GM23338 (cell line): ENCODE results near the gene TNFAIP6. TPM values are rescaled to one million over a fixed set of nuclear protein-coding genes. Genes with fewer than 3 reads are reported as not detected.
A peak's percentile ranks its signal among the peaks of the same experiment; 100 is the strongest.

Source experiments
- ATAC-seq: fragments of 200-7000 bp; cut with Tn5 transposase; 3 replicates; pipeline ENCODE4 v1.9.1; 2020
- DNase-seq: peaks from one replicate; pipeline ENCODE4 v3.0.0-alpha.2; 2015; ENCODE audit warnings: low spot score
- H2AFZ ChIP-seq: fragments of 200-600 bp; sonication (generic); 2 replicates; pipeline ENCODE4 v1.8.0; 2016; ENCODE audit warnings: antibody characterized with exemption, mild to moderate bottlenecking, moderate library complexity
- H3F3A ChIP-seq: fragments of 200-600 bp; sonication (generic); replicated peaks from 2 replicates; pipeline ENCODE4 v1.8.0; 2017; ENCODE audit warnings: antibody characterized with exemption, mixed run types, low read depth
- H3K27ac ChIP-seq: fragments of 200-600 bp; sonication (generic); 2 replicates; pipeline ENCODE4 v1.6.1; 2016; ENCODE audit warnings: low read depth
- H3K27me3 ChIP-seq: fragments of 200-600 bp; sonication (generic); 2 replicates; pipeline ENCODE4 v1.8.0; 2016; ENCODE audit warnings: mild to moderate bottlenecking, mixed run types, moderate library complexity; ENCODE audit not compliant: insufficient read depth
- H3K36me3 ChIP-seq: fragments of 200-600 bp; sonication (generic); 2 replicates; pipeline ENCODE4 v1.8.0; 2016; ENCODE audit warnings: mild to moderate bottlenecking; ENCODE audit not compliant: insufficient read depth
- H3K4me1 ChIP-seq: fragments of 200-600 bp; sonication (generic); 2 replicates; pipeline ENCODE4 v1.8.0; 2016; ENCODE audit warnings: mild to moderate bottlenecking, moderate library complexity; ENCODE audit not compliant: insufficient read depth
- H3K4me2 ChIP-seq: fragments of 200-600 bp; sonication (generic); 2 replicates; pipeline ENCODE4 v1.7.1; 2017; ENCODE audit warnings: mixed run types
- H3K4me3 ChIP-seq: fragments of 200-600 bp; sonication (generic); 2 replicates; pipeline ENCODE4 v1.6.1; 2016; ENCODE audit warnings: mixed run types
- H3K79me2 ChIP-seq: fragments of 200-600 bp; sonication (generic); replicated peaks from 2 replicates; pipeline ENCODE4 v1.8.0; 2017; ENCODE audit warnings: mild to moderate bottlenecking; ENCODE audit not compliant: insufficient read depth
- H3K9me2 ChIP-seq: fragments of 200-600 bp; sonication (generic); 2 replicates; pipeline ENCODE4 v1.8.0; 2017; ENCODE audit not compliant: insufficient read depth
- H4K20me1 ChIP-seq: fragments of 200-600 bp; sonication (generic); replicated peaks from 2 replicates; pipeline ENCODE4 v1.8.0; 2017; ENCODE audit warnings: mild to moderate bottlenecking; ENCODE audit not compliant: insufficient read depth
- H3K27ac Mint-ChIP-seq: 2 replicates; pipeline ENCODE4 v1.8.0; 2020; ENCODE audit warnings: inconsistent platforms, mild to moderate bottlenecking, moderate library complexity, mixed read lengths
- H3K27me3 Mint-ChIP-seq: 3 replicates; pipeline ENCODE4 v1.8.0; 2022; ENCODE audit warnings: low read depth, mild to moderate bottlenecking, moderate library complexity, mixed read lengths, inconsistent platforms; ENCODE audit not compliant: insufficient read depth, poor library complexity
- H3K36me3 Mint-ChIP-seq: 3 replicates; pipeline ENCODE4 v1.8.0; 2021; ENCODE audit warnings: low read depth, mild to moderate bottlenecking, inconsistent platforms, moderate library complexity, mixed read lengths
- H3K4me1 Mint-ChIP-seq: 3 replicates; pipeline ENCODE4 v1.8.0; 2020; ENCODE audit warnings: mild to moderate bottlenecking, inconsistent platforms, mixed read lengths
- H3K4me3 Mint-ChIP-seq: 3 replicates; pipeline ENCODE4 v1.8.0; 2021; ENCODE audit warnings: moderate library complexity, mild to moderate bottlenecking, inconsistent platforms, mixed read lengths
- H3K9me3 Mint-ChIP-seq: 3 replicates; pipeline ENCODE4 v1.8.0; 2020; ENCODE audit warnings: moderate library complexity, mild to moderate bottlenecking, inconsistent platforms, mixed read lengths
- CREB1 ChIP-seq: fragments of 250-450 bp; sonication (Bioruptor Pico); IDR thresholded peaks from 2 replicates; pipeline ENCODE4 v1.5.0; 2020; ENCODE audit warnings: low read depth, mild to moderate bottlenecking, moderate library complexity
- POLR2AphosphoS5 ChIP-seq: IDR thresholded peaks from 2 replicates; pipeline ENCODE4 v1.6.1; 2016; ENCODE audit warnings: antibody characterized with exemption, low read depth
- ZNF114 ChIP-seq: fragments of 250-450 bp; sonication (Bioruptor Pico); IDR thresholded peaks from 2 replicates; pipeline ENCODE4 v1.5.0; 2020; ENCODE audit warnings: mild to moderate bottlenecking, moderate library complexity
- polyA plus RNA-seq: library from polyadenylated mRNA; unstranded; fragments of >200 nt; fragmentation: Nextera tagmentation; extraction: Ambion mirVana; gene quantifications from 2 replicates; pipeline ENCODE4 v1.2.1, GENCODE V29; 2016
- total RNA-seq: library from RNA; depleted of rRNA; stranded (reverse); fragments of >200 nt; shearing (Covaris generic); gene quantifications from 2 replicates; pipeline ENCODE4 v1.2.3, GENCODE V29; 2014
- TF ChIP-seq, protein P1 (sequence below), 2 experiments: fragments of 200-600 bp in 1 of 2; sonication (generic) in 1 of 2; conservative IDR thresholded peaks; 2 replicates each; pipeline versions ENCODE4 v1.5.1 to v1.6.1; 2016 to 2017; ENCODE audit warnings: antibody characterized with exemption in 2 of 2, low read depth in 2 of 2, mild to moderate bottlenecking in 2 of 2, moderate library complexity in 1 of 2
- TF ChIP-seq, protein P2 (sequence below): IDR thresholded peaks from 2 replicates; pipeline ENCODE4 v1.6.1; 2016; ENCODE audit warnings: antibody characterized with exemption

TNFAIP6 gene
- total and polyA plus RNA-seq, 2 experiments from 2014 or later: 2.9 to 6.1 TPM

DNA sequence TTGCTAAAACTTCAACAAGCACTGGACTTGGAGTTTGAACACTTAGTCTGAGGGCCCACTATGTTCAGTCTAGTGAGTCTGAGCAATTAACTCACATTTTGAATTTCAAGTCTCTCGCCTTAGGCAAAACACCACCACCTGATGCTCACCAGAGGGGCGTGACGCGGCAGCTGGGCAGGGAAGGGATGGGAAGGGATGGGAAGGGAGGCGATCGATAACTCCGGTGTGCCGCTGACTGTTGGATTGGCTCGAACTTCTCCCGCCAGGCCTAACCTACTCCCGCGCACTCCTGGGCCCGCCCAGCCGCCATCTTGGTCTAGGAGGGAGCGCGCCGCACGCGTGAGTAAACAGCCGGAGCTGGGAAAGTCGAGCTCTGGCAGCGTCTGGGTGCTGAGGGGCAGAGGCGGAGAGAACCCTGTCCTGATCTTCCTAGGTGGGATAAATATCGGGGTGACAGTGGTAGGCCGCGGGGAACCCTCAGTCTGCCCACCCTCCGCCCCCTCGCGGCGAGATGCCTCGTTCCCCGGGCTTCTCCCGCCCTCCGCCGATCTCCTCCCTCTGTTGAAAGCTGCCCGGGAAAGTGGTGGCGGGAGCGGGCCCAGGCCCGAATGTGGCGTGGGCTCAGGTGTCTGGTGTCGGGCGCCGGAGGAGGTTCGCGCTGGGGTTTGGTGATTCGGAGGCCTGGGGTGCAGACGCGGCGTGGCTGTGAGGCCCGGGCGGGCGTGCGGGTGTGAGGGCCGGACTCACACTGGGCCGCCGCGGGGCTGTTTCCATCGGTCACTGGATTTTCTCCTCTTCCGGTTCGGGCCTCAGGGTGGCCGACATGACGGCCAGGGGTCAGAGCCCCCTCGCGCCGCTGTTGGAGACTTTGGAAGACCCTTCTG is 52.5 kb downstream of the TNFAIP6 start, which contains the start of gene RIF1:
Gene RIF1 (plus strand): TSS at position 302 of the 884 bp plus-strand sequence. CDS start 522 bp downstream, at position 824.
- Histone ChIP-seq H3K4me2 (peak within 1 kb of the TSS; percentile 77), H2AFZ (no peak within 1 kb of the TSS), H3K27me3 (no peaks in the 10 kb centered on the region), H3F3A (no peaks in the 10 kb centered on the region), H3K36me3 (peaks cover 28% of the 10 kb centered on the region; the same call in 1 of the 2 replicates), H3K4me1 (no peaks in the 10 kb centered on the region), H3K79me2 (peaks cover 50% of the 10 kb centered on the region), H4K20me1 (peaks cover 21% of the 10 kb centered on the region), H3K9me2 (no peaks in the 10 kb centered on the region), H3K27ac (peak within 1 kb of the TSS; percentile 94), H3K4me3 (peak within 1 kb of the TSS; percentile 96)
- Mint-ChIP-seq H3K27me3 (peaks cover 10% of the 10 kb centered on the region), H3K9me3 (peaks cover 13% of the 10 kb centered on the region; the same call in 2 of the 3 replicates), H3K27ac (peak within 1 kb of the TSS; percentile 95), H3K36me3 (peaks cover 44% of the 10 kb centered on the region), H3K4me1 (peaks cover 15% of the 10 kb centered on the region), H3K4me3 (peak within 1 kb of the TSS; percentile 96)
- ATAC-seq (peak; percentile 91), DNase-seq (peak; percentile 99)
- TF ChIP-seq ZNF114 (CRISPR knock-in tag): no peak
- peak; percentile 90 for TF ChIP-seq POLR2AphosphoS5
- peak; percentile 84 for TF ChIP-seq CREB1
- TF ChIP-seq, protein P1, sequence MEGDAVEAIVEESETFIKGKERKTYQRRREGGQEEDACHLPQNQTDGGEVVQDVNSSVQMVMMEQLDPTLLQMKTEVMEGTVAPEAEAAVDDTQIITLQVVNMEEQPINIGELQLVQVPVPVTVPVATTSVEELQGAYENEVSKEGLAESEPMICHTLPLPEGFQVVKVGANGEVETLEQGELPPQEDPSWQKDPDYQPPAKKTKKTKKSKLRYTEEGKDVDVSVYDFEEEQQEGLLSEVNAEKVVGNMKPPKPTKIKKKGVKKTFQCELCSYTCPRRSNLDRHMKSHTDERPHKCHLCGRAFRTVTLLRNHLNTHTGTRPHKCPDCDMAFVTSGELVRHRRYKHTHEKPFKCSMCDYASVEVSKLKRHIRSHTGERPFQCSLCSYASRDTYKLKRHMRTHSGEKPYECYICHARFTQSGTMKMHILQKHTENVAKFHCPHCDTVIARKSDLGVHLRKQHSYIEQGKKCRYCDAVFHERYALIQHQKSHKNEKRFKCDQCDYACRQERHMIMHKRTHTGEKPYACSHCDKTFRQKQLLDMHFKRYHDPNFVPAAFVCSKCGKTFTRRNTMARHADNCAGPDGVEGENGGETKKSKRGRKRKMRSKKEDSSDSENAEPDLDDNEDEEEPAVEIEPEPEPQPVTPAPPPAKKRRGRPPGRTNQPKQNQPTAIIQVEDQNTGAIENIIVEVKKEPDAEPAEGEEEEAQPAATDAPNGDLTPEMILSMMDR (conservative IDR thresholded peaks at IDR 0.05; ENCODE audit: low read depth in 2 of 2): peak; percentile 38 to 46
- TF ChIP-seq, protein P2, sequence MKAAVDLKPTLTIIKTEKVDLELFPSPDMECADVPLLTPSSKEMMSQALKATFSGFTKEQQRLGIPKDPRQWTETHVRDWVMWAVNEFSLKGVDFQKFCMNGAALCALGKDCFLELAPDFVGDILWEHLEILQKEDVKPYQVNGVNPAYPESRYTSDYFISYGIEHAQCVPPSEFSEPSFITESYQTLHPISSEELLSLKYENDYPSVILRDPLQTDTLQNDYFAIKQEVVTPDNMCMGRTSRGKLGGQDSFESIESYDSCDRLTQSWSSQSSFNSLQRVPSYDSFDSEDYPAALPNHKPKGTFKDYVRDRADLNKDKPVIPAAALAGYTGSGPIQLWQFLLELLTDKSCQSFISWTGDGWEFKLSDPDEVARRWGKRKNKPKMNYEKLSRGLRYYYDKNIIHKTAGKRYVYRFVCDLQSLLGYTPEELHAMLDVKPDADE: peak; percentile 84; the same call in 1 of the 2 replicates

DNA sequence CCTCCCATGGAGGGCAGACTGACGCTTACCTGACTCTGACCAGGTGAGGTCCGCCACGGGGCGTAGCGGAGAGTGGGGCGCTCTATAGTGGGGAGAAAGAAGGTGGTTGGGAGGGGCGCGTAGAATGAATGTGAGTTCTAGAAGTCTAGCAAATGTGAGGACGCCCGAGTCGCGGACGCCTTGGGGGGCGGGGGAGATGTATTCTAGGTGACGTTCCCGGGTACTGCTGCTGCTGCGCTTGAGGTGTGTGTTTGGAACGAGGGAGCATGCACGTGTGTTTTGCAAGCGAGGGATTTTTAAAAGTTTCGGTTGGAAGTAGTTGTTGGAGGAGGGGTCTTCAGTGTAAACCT is 53.1 kb downstream of the TNFAIP6 start:
- peak overlapping the region; percentile 96 for H3K4me3 ChIP-seq
- Mint-ChIP-seq H3K27ac (peak overlapping the region; percentile 95), H3K9me3 (peaks cover 13% of the 10 kb centered on the region; the same call in 2 of the 3 replicates), H3K4me1 (peaks cover 15% of the 10 kb centered on the region), H3K4me3 (peak overlapping the region; percentile 96), H3K27me3 (peaks cover 10% of the 10 kb centered on the region), H3K36me3 (peaks cover 50% of the 10 kb centered on the region)
- ATAC-seq: peak; percentile 30
- peak overlapping the region; percentile 94 for H3K27ac ChIP-seq
- H3K36me3 ChIP-seq: peaks cover 33% of the 10 kb centered on the region; the same call in 1 of the 2 replicates
- DNase-seq: peak; percentile 72
- H3K27me3 ChIP-seq: no peaks in the 10 kb centered on the region
- peaks cover 24% of the 10 kb centered on the region for H4K20me1 ChIP-seq
- no peak for TF ChIP-seq POLR2AphosphoS5
- TF ChIP-seq, protein P2: no peak
- peak overlapping the region; percentile 77 for H3K4me2 ChIP-seq
- H3K9me2 ChIP-seq: no peaks in the 10 kb centered on the region
- H3K4me1 ChIP-seq: no peaks in the 10 kb centered on the region
- no peak overlapping the region for H2AFZ ChIP-seq
- no peaks in the 10 kb centered on the region for H3F3A ChIP-seq
- H3K79me2 ChIP-seq: peaks cover 56% of the 10 kb centered on the region
